ENCODE data around the gene TMEM59. TPM values are rescaled to one million over a fixed set of nuclear protein-coding genes. Genes with fewer than 3 reads are reported as not detected.

TMEM59 gene
- total RNA-seq, 1 experiment from 2014 or later = 116 TPM

DNA sequence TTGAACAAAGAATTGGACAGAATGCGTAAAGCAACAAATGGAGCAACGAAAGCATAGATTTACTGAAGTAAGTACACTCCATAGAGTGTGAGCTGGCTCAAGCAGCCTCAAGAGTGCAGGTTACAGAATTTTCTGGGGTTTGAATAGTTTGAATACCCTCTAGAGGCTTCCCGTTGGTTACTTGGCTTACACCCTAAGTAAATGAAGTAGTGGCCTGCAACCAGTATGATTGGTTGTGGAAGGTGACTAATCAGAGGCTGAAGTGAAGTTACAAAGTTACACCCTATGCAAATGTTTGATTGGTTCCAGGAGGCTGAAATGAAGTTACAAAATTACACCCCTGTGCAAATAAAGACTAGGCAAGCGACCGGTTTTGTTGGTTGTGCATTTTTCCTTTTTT lies 11.3 kb upstream of the TMEM59 start:
- H3K9me3 Mint-ChIP-seq (ENCODE audit: unreplicated experiment) = no peaks in the 10 kb centered on the region
- H3K9me3 ChIP-seq = no peaks in the 10 kb centered on the region
- no peaks in the 10 kb centered on the region for H3K36me3 Mint-ChIP-seq (ENCODE audit: insufficient read depth, unreplicated experiment)
- H3K27me3 ChIP-seq (replicated peaks; ENCODE audit: control insufficient read depth, insufficient read depth, low read length) = no peaks in the 10 kb centered on the region
- ChIA-PET CTCF (no interaction called here), POLR2A (no interaction called here)
- H3K4me3 ChIP-seq (ENCODE audit: low read depth, low read length) = no peak overlapping the region
- intact Hi-C loops (cut with micrococcal nuclease; ENCODE audit: unreplicated experiment) = no loop called here
- no peaks in the 10 kb centered on the region for H3K4me1 ChIP-seq
- H3K36me3 ChIP-seq (ENCODE audit: control insufficient read depth, insufficient read depth, low read length) = no peaks in the 10 kb centered on the region
- no peak for DNase-seq
- H3K27me3 Mint-ChIP-seq (ENCODE audit: insufficient read depth, unreplicated experiment) = no peaks in the 10 kb centered on the region
- no peak overlapping the region for H3K27ac Mint-ChIP-seq (ENCODE audit: unreplicated experiment)
- TF ChIP-seq, protein P1, sequence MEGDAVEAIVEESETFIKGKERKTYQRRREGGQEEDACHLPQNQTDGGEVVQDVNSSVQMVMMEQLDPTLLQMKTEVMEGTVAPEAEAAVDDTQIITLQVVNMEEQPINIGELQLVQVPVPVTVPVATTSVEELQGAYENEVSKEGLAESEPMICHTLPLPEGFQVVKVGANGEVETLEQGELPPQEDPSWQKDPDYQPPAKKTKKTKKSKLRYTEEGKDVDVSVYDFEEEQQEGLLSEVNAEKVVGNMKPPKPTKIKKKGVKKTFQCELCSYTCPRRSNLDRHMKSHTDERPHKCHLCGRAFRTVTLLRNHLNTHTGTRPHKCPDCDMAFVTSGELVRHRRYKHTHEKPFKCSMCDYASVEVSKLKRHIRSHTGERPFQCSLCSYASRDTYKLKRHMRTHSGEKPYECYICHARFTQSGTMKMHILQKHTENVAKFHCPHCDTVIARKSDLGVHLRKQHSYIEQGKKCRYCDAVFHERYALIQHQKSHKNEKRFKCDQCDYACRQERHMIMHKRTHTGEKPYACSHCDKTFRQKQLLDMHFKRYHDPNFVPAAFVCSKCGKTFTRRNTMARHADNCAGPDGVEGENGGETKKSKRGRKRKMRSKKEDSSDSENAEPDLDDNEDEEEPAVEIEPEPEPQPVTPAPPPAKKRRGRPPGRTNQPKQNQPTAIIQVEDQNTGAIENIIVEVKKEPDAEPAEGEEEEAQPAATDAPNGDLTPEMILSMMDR (IDR thresholded peaks at IDR 0.05; ENCODE audit: insufficient read depth in 1 of 2, low read depth in 1 of 2, low read length in 1 of 2, severe bottlenecking in 1 of 2, unreplicated experiment in 1 of 2) = no peak
- BruUV-seq (replicated peaks) = no TSS peak
- H3K4me1 Mint-ChIP-seq (ENCODE audit: low read depth, unreplicated experiment) = no peaks in the 10 kb centered on the region
- H3K4me3 Mint-ChIP-seq (ENCODE audit: unreplicated experiment) = no peak overlapping the region

GRCh38 chr1:54054438-54054749 lies 1.4 kb upstream of the TMEM59 start:
- Histone ChIP-seq H3K9me3 (no peaks in the 10 kb centered on the region), H3K4me1 (no peaks in the 10 kb centered on the region), H3K36me3 (ENCODE audit: control insufficient read depth, insufficient read depth, low read length) (no peaks in the 10 kb centered on the region), H3K4me3 (ENCODE audit: low read depth, low read length) (peak overlapping the region; percentile 56), H3K27me3 (replicated peaks; ENCODE audit: control insufficient read depth, insufficient read depth, low read length) (no peaks in the 10 kb centered on the region)
- no peaks in the 10 kb centered on the region for H3K27me3 Mint-ChIP-seq (ENCODE audit: insufficient read depth, unreplicated experiment)
- TF ChIP-seq, protein P1 (IDR thresholded peaks at IDR 0.05; ENCODE audit: insufficient read depth in 1 of 2, low read depth in 1 of 2, low read length in 1 of 2, severe bottlenecking in 1 of 2, unreplicated experiment in 1 of 2) = no peak
- no peaks in the 10 kb centered on the region for H3K4me1 Mint-ChIP-seq (ENCODE audit: low read depth, unreplicated experiment)
- H3K36me3 Mint-ChIP-seq (ENCODE audit: insufficient read depth, unreplicated experiment) = peaks cover 6% of the 10 kb centered on the region
- H3K4me3 Mint-ChIP-seq (ENCODE audit: unreplicated experiment) = no peak overlapping the region
- H3K9me3 Mint-ChIP-seq (ENCODE audit: unreplicated experiment) = no peaks in the 10 kb centered on the region
- POLR2A ChIA-PET = no interaction called here
- BruUV-seq (replicated peaks) = TSS peak; percentile 41
- no peak for DNase-seq
- intact Hi-C loops (cut with micrococcal nuclease; ENCODE audit: unreplicated experiment) = no loop called here
- CTCF ChIA-PET = no interaction called here
- H3K27ac Mint-ChIP-seq (ENCODE audit: unreplicated experiment) = no peak overlapping the region

GRCh38 chr1:54053745-54054437 lies 887 bp upstream of the TMEM59 start:
- Histone ChIP-seq H3K36me3 (ENCODE audit: control insufficient read depth, insufficient read depth, low read length) (no peaks in the 10 kb centered on the region), H3K9me3 (no peaks in the 10 kb centered on the region), H3K27me3 (replicated peaks; ENCODE audit: control insufficient read depth, insufficient read depth, low read length) (no peaks in the 10 kb centered on the region), H3K4me3 (ENCODE audit: low read depth, low read length) (peak overlapping the region; percentile 56), H3K4me1 (no peaks in the 10 kb centered on the region)
- TF ChIP-seq, protein P1 (IDR thresholded peaks at IDR 0.05; ENCODE audit: insufficient read depth in 1 of 2, low read depth in 1 of 2, low read length in 1 of 2, severe bottlenecking in 1 of 2, unreplicated experiment in 1 of 2) = no peak
- Mint-ChIP-seq H3K27ac (ENCODE audit: unreplicated experiment) (no peak overlapping the region), H3K36me3 (ENCODE audit: insufficient read depth, unreplicated experiment) (peaks cover 6% of the 10 kb centered on the region), H3K4me3 (ENCODE audit: unreplicated experiment) (no peak overlapping the region), H3K9me3 (ENCODE audit: unreplicated experiment) (no peaks in the 10 kb centered on the region), H3K4me1 (ENCODE audit: low read depth, unreplicated experiment) (no peaks in the 10 kb centered on the region), H3K27me3 (ENCODE audit: insufficient read depth, unreplicated experiment) (no peaks in the 10 kb centered on the region)
- peak in 1 of 2 experiments; percentile 15 for DNase-seq
- ChIA-PET CTCF (no interaction called here), POLR2A (no interaction called here)
- intact Hi-C loops (cut with micrococcal nuclease; ENCODE audit: unreplicated experiment) = loop anchor here (1.0 to 2.0 kb wide), 2 partner anchors 25 to 216 kb away; partner anchors contain the start of gene NDC1
- BruUV-seq (replicated peaks) = no TSS peak
